ENCODE measurements around the gene ADSL. TPM values are rescaled to one million over a fixed set of nuclear protein-coding genes. Genes with fewer than 3 reads are reported as not detected.

Gene ADSL
- polyA plus RNA-seq, 1 of the 3 experiments (the other 2 are of a cell fraction): 79.7 TPM

DNA sequence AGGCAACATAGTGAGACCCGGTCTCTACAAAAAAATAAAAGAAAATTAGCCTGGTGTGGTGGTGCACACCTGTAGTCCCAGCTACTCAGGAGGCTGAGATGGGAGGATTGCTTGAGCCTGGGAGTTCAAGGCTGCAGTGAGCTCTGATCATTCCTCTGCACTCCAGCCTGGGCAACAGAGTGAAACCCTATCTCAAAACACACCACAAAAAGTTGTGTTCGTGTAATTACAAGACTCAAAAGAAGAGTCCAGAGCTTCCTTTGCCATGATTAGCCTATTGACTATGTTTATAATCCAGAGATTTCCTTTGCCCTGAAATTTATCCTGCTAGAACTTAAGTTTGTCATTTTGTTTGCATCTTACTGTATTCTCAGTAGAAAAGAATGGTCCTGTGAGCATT, 45.1 kb downstream of the ADSL start:
- no peaks in the 10 kb centered on the region for H4K20me1 ChIP-seq (ENCODE audit: insufficient read depth)
- H3K9ac ChIP-seq: no peak overlapping the region
- H3F3A ChIP-seq (replicated peaks; ENCODE audit: insufficient read depth): peaks cover 6% of the 10 kb centered on the region
- H3K36me3 ChIP-seq (replicated peaks in 1 of 2; ENCODE audit: control insufficient read depth in 1 of 2, insufficient read depth in 2 of 2, low read length in 1 of 2): no peaks in the 10 kb centered on the region
- H3K27me3 ChIP-seq (ENCODE audit: insufficient read depth): no peaks in the 10 kb centered on the region
- no peaks in the 10 kb centered on the region for H3K9me3 ChIP-seq
- H2AFZ ChIP-seq (ENCODE audit: low read depth): no peak overlapping the region
- no peak overlapping the region for H3K4me3 ChIP-seq (ENCODE audit: low read depth in 2 of 2, low read length in 1 of 2)
- CTCF ChIA-PET: no interaction called here
- TF ChIP-seq TAF1 (IDR thresholded peaks at IDR 0.05; ENCODE audit: borderline replicate concordance, low read depth, low read length): no peak
- no peak for TF ChIP-seq ELF1 (IDR thresholded peaks at IDR 0.05)
- TF ChIP-seq YY1 (IDR thresholded peaks at IDR 0.05; ENCODE audit: low read depth): no peak
- no peak for TF ChIP-seq SIN3A (IDR thresholded peaks at IDR 0.05; ENCODE audit: borderline replicate concordance, low read depth, low read length)
- no peak for TF ChIP-seq POLR2AphosphoS5 (IDR thresholded peaks at IDR 0.05; ENCODE audit: low read depth, low read length)
- TF ChIP-seq FOXJ3 (CRISPR knock-in tag; IDR thresholded peaks at IDR 0.05): no peak
- TF ChIP-seq, protein P1, sequence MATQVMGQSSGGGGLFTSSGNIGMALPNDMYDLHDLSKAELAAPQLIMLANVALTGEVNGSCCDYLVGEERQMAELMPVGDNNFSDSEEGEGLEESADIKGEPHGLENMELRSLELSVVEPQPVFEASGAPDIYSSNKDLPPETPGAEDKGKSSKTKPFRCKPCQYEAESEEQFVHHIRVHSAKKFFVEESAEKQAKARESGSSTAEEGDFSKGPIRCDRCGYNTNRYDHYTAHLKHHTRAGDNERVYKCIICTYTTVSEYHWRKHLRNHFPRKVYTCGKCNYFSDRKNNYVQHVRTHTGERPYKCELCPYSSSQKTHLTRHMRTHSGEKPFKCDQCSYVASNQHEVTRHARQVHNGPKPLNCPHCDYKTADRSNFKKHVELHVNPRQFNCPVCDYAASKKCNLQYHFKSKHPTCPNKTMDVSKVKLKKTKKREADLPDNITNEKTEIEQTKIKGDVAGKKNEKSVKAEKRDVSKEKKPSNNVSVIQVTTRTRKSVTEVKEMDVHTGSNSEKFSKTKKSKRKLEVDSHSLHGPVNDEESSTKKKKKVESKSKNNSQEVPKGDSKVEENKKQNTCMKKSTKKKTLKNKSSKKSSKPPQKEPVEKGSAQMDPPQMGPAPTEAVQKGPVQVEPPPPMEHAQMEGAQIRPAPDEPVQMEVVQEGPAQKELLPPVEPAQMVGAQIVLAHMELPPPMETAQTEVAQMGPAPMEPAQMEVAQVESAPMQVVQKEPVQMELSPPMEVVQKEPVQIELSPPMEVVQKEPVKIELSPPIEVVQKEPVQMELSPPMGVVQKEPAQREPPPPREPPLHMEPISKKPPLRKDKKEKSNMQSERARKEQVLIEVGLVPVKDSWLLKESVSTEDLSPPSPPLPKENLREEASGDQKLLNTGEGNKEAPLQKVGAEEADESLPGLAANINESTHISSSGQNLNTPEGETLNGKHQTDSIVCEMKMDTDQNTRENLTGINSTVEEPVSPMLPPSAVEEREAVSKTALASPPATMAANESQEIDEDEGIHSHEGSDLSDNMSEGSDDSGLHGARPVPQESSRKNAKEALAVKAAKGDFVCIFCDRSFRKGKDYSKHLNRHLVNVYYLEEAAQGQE (IDR thresholded peaks at IDR 0.05; ENCODE audit: low read depth, low read length): no peak
- no peak overlapping the region for H3K27ac ChIP-seq (ENCODE audit: low read depth in 2 of 2, low read length in 1 of 2)
- no peak overlapping the region for H3K4me2 ChIP-seq
- DNase-seq: no peak
- H3K9me2 ChIP-seq: no peaks in the 10 kb centered on the region
- no peaks in the 10 kb centered on the region; a peak in 1 of 4 replicates for H3K4me1 ChIP-seq (ENCODE audit: control insufficient read depth in 1 of 2, insufficient read depth in 2 of 2, low read depth in 1 of 2, low read length in 1 of 2)
- WGBS (ENCODE audit: low lambda C conversion rate): 80% methylated on average over 2 of the region's 2 CpGs
- no peaks in the 10 kb centered on the region for H3K79me2 ChIP-seq (ENCODE audit: insufficient read depth)
- POLR2A ChIA-PET: no interaction called here

GRCh38 chr22:40392618-40393017, 46.3 kb downstream of the ADSL start:
- no peaks in the 10 kb centered on the region for H3K9me3 ChIP-seq
- TF ChIP-seq YY1 (IDR thresholded peaks at IDR 0.05; ENCODE audit: low read depth) (no peak), RFX5 (IDR thresholded peaks at IDR 0.05; ENCODE audit: low read length) (no peak)
- H3K9me2 ChIP-seq: no peaks in the 10 kb centered on the region
- H3K4me3 ChIP-seq (ENCODE audit: low read depth in 2 of 2, low read length in 1 of 2): no peak overlapping the region
- peaks cover 0 to 4% of the 10 kb centered on the region in 2 experiments; a peak in 2 of 4 replicates for H3K4me1 ChIP-seq (ENCODE audit: control insufficient read depth in 1 of 2, insufficient read depth in 2 of 2, low read depth in 1 of 2, low read length in 1 of 2)
- no peak overlapping the region for H2AFZ ChIP-seq (ENCODE audit: low read depth)
- CTCF ChIA-PET: no interaction called here
- H3K27me3 ChIP-seq (ENCODE audit: insufficient read depth): no peaks in the 10 kb centered on the region
- H3K27ac ChIP-seq (ENCODE audit: low read depth in 2 of 2, low read length in 1 of 2): no peak overlapping the region
- no peak overlapping the region for H3K9ac ChIP-seq
- H3K36me3 ChIP-seq (replicated peaks in 1 of 2; ENCODE audit: control insufficient read depth in 1 of 2, insufficient read depth in 2 of 2, low read length in 1 of 2): no peaks in the 10 kb centered on the region
- 83% methylated on average over 2 of the region's 2 CpGs for WGBS (ENCODE audit: low lambda C conversion rate)
- no peak overlapping the region for H3K4me2 ChIP-seq
- no peaks in the 10 kb centered on the region for H4K20me1 ChIP-seq (ENCODE audit: insufficient read depth)
- peaks cover 6% of the 10 kb centered on the region for H3F3A ChIP-seq (replicated peaks; ENCODE audit: insufficient read depth)
- no peaks in the 10 kb centered on the region for H3K79me2 ChIP-seq (ENCODE audit: insufficient read depth)
- POLR2A ChIA-PET: no interaction called here
- DNase-seq: no peak

GRCh38 chr22:40394607-40395006, 48.3 kb downstream of the ADSL start:
- CTCF ChIA-PET: no interaction called here
- Histone ChIP-seq H2AFZ (ENCODE audit: low read depth) (no peak overlapping the region), H3K4me2 (no peak overlapping the region), H3F3A (replicated peaks; ENCODE audit: insufficient read depth) (peaks cover 3% of the 10 kb centered on the region), H3K9ac (no peak overlapping the region), H3K36me3 (replicated peaks in 1 of 2; ENCODE audit: control insufficient read depth in 1 of 2, insufficient read depth in 2 of 2, low read length in 1 of 2) (no peaks in the 10 kb centered on the region), H3K27ac (ENCODE audit: low read depth in 2 of 2, low read length in 1 of 2) (no peak overlapping the region), H3K9me2 (no peaks in the 10 kb centered on the region), H3K79me2 (ENCODE audit: insufficient read depth) (no peaks in the 10 kb centered on the region), H3K9me3 (no peaks in the 10 kb centered on the region), H3K4me1 (ENCODE audit: control insufficient read depth in 1 of 2, insufficient read depth in 2 of 2, low read depth in 1 of 2, low read length in 1 of 2) (peaks cover 0 to 4% of the 10 kb centered on the region in 2 experiments; a peak in 2 of 4 replicates), H3K4me3 (ENCODE audit: low read depth in 2 of 2, low read length in 1 of 2) (no peak overlapping the region), H4K20me1 (ENCODE audit: insufficient read depth) (no peaks in the 10 kb centered on the region), H3K27me3 (ENCODE audit: insufficient read depth) (no peaks in the 10 kb centered on the region)
- DNase-seq: no peak
- 84% methylated on average over 3 of the region's 3 CpGs for WGBS (ENCODE audit: low lambda C conversion rate)
- POLR2A ChIA-PET: no interaction called here
- no peak for TF ChIP-seq NFIC (IDR thresholded peaks at IDR 0.05; ENCODE audit: borderline replicate concordance)
- TF ChIP-seq, protein P2, sequence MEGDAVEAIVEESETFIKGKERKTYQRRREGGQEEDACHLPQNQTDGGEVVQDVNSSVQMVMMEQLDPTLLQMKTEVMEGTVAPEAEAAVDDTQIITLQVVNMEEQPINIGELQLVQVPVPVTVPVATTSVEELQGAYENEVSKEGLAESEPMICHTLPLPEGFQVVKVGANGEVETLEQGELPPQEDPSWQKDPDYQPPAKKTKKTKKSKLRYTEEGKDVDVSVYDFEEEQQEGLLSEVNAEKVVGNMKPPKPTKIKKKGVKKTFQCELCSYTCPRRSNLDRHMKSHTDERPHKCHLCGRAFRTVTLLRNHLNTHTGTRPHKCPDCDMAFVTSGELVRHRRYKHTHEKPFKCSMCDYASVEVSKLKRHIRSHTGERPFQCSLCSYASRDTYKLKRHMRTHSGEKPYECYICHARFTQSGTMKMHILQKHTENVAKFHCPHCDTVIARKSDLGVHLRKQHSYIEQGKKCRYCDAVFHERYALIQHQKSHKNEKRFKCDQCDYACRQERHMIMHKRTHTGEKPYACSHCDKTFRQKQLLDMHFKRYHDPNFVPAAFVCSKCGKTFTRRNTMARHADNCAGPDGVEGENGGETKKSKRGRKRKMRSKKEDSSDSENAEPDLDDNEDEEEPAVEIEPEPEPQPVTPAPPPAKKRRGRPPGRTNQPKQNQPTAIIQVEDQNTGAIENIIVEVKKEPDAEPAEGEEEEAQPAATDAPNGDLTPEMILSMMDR (IDR thresholded peaks at IDR 0.05): no peak
- no peak for TF ChIP-seq IRF3 (IDR thresholded peaks at IDR 0.05; ENCODE audit: low read depth, low read length)
- TF ChIP-seq POLR2AphosphoS5 (IDR thresholded peaks at IDR 0.05; ENCODE audit: low read depth, low read length): no peak
- no peak for TF ChIP-seq MXI1 (IDR thresholded peaks at IDR 0.05; ENCODE audit: low read depth, low read length)
- TF ChIP-seq SMC3 (IDR thresholded peaks at IDR 0.05; ENCODE audit: low read depth, low read length): no peak
- no peak for TF ChIP-seq MEF2A (IDR thresholded peaks at IDR 0.05; ENCODE audit: borderline replicate concordance, low read depth)
- no peak for TF ChIP-seq FOSL2 (IDR thresholded peaks at IDR 0.05; ENCODE audit: borderline replicate concordance, low read depth)
- TF ChIP-seq, protein P3, sequence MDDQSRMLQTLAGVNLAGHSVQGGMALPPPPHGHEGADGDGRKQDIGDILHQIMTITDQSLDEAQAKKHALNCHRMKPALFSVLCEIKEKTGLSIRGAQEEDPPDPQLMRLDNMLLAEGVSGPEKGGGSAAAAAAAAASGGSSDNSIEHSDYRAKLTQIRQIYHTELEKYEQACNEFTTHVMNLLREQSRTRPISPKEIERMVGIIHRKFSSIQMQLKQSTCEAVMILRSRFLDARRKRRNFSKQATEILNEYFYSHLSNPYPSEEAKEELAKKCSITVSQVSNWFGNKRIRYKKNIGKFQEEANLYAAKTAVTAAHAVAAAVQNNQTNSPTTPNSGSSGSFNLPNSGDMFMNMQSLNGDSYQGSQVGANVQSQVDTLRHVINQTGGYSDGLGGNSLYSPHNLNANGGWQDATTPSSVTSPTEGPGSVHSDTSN (IDR thresholded peaks at IDR 0.05): no peak

Data from SK-N-SH (cell line).